Measurements from ENCODE around the gene MLIP. TPM values are rescaled to one million over a fixed set of nuclear protein-coding genes. Genes with fewer than 3 reads are reported as not detected.

Gene MLIP
- total RNA-seq, 4 donors from 2014 or later = 4.0 to 8.1 (median 4.2) TPM; not detected in 1

DNA sequence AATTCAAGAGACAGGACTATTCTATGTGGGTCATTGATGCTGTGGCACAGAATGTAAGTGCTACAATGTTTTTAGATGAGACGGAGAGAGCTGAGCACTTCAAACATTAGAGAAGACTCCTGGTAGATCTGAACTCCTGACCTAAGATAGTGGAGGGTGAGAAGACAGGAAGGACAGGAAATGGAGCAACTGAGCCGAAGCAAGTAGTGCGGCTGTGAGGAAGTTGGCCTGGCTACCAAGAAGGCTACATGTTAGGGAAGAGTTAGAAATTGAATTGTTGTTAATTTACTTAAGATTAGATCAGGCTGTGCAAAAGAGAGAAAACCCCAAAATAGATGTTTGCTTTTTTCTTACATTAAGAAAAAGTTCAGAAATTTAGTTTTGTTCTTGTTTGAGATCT lies 14.4 kb upstream of the MLIP start:
- TF ChIP-seq POLR2A (IDR thresholded peaks at IDR 0.05) = no peak
- TF ChIP-seq, protein P1, sequence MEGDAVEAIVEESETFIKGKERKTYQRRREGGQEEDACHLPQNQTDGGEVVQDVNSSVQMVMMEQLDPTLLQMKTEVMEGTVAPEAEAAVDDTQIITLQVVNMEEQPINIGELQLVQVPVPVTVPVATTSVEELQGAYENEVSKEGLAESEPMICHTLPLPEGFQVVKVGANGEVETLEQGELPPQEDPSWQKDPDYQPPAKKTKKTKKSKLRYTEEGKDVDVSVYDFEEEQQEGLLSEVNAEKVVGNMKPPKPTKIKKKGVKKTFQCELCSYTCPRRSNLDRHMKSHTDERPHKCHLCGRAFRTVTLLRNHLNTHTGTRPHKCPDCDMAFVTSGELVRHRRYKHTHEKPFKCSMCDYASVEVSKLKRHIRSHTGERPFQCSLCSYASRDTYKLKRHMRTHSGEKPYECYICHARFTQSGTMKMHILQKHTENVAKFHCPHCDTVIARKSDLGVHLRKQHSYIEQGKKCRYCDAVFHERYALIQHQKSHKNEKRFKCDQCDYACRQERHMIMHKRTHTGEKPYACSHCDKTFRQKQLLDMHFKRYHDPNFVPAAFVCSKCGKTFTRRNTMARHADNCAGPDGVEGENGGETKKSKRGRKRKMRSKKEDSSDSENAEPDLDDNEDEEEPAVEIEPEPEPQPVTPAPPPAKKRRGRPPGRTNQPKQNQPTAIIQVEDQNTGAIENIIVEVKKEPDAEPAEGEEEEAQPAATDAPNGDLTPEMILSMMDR (IDR thresholded peaks at IDR 0.05) = no peak
- intact Hi-C loops (cut with DNase I) = no loop called here

DNA sequence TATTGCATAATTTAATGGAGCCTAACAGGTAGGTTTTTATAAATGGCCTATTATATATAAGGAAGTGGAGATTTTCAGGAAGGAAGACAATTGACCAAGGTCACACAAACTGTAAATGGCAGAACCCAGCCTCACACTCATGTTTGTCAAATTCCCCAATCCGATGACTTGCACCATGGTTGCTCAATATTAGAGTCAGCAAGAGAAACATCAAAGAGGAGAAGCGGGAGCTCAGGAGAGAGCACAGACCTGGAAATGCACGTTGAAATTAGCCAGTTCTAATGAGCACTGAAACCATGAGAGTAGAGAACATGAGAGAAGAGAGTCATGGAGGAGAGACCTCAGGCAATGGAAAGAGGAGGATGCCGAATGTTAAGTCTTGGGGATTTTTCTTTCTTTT lies 13.5 kb upstream of the MLIP start:
- Histone ChIP-seq H3K9me3 (no peaks in the 10 kb centered on the region), H3K27me3 (no peaks in the 10 kb centered on the region), H3K4me3 (replicated peaks in 1 of 3) (no peak overlapping the region), H3K27ac (no peak overlapping the region), H3K36me3 (no peaks in the 10 kb centered on the region), H3K4me1 (no peaks in the 10 kb centered on the region)
- DNase-seq = no peak
- intact Hi-C loops (cut with DNase I) = no loop called here
- whole genome bisulfite sequencing, 2 donors = 62 to 65% methylated on average over 4 of the region's 4 CpGs
- TF ChIP-seq POLR2A (IDR thresholded peaks at IDR 0.05) = no peak
- TF ChIP-seq, protein P1 (IDR thresholded peaks at IDR 0.05) = no peak

More for the DNA sequence above, 14.4 kb upstream of the MLIP start:
- Histone ChIP-seq H3K27me3 (no peaks in the 10 kb centered on the region), H3K27ac (no peak overlapping the region), H3K4me3 (replicated peaks in 1 of 3) (no peak overlapping the region), H3K9me3 (no peaks in the 10 kb centered on the region), H3K36me3 (no peaks in the 10 kb centered on the region), H3K4me1 (no peaks in the 10 kb centered on the region)
- DNase-seq = no peak
- 83 to 89% methylated on average over 3 of the region's 3 CpGs for WGBS, 2 donors

- Histone ChIP-seq H3K36me3 (no peaks in the 10 kb centered on the region), H3K4me3 (replicated peaks in 1 of 3) (no peak overlapping the region), H3K27ac (no peak overlapping the region), H3K9me3 (no peaks in the 10 kb centered on the region), H3K4me1 (no peaks in the 10 kb centered on the region), H3K27me3 (no peaks in the 10 kb centered on the region)
- intact Hi-C loops (cut with DNase I) = no loop called here
- TF ChIP-seq, protein P1 (IDR thresholded peaks at IDR 0.05) = no peak
- no peak for TF ChIP-seq POLR2A (IDR thresholded peaks at IDR 0.05)
- 81 to 86% methylated on average over 6 of the region's 6 CpGs for WGBS, 2 donors
- no peak for DNase-seq
Observed at GRCh38 chr6:54098450-54099044, 12.7 kb upstream of the MLIP start.

DNA sequence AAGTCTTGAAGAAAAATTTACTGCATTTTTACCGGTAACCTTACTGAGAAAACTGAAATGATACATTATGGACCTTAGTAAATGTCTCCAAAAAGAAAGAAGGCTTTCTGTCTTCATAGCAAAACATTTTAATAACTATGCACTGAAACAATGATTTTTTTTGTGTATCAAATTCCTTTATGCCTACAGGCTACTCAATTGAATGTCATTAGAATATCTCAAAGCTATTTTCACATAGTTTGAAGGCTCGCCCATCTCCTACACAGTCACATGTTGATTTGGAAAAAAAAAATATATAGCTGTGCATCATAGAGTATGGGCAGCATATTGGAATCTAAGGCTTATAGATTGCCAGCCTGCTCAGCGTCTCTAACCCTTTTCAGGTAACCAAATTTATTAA lies 12.0 kb upstream of the MLIP start:
- no peaks in the 10 kb centered on the region for H3K4me1 ChIP-seq
- no peaks in the 10 kb centered on the region for H3K9me3 ChIP-seq
- H3K36me3 ChIP-seq = no peaks in the 10 kb centered on the region
- no peaks in the 10 kb centered on the region for H3K27me3 ChIP-seq
- intact Hi-C loops (cut with DNase I) = no loop called here
- DNase-seq = no peak
- no peak overlapping the region for H3K27ac ChIP-seq
- no peak overlapping the region for H3K4me3 ChIP-seq (replicated peaks in 1 of 3)
- TF ChIP-seq, protein P1 (IDR thresholded peaks at IDR 0.05) = no peak
- no peak for TF ChIP-seq POLR2A (IDR thresholded peaks at IDR 0.05)
- WGBS, 2 donors = 88 to 92% methylated on average over 3 of the region's 3 CpGs

- 89 to 96% methylated on average over 1 of the region's 1 CpG for WGBS, 2 donors
- no peak overlapping the region for H3K4me3 ChIP-seq (replicated peaks in 1 of 3)
- H3K27me3 ChIP-seq = no peaks in the 10 kb centered on the region
- no peaks in the 10 kb centered on the region for H3K9me3 ChIP-seq
- TF ChIP-seq, protein P1 (IDR thresholded peaks at IDR 0.05) = no peak
- no peak for TF ChIP-seq POLR2A (IDR thresholded peaks at IDR 0.05)
- H3K36me3 ChIP-seq = no peaks in the 10 kb centered on the region
- H3K27ac ChIP-seq = no peak overlapping the region
- intact Hi-C loops (cut with DNase I) = no loop called here
- no peaks in the 10 kb centered on the region for H3K4me1 ChIP-seq
- no peak for DNase-seq
Observed at GRCh38 chr6:54100411-54101006, 10.7 kb upstream of the MLIP start.
